B cell (primary cell): Measurements from ENCODE around the gene SLC16A12. TPM values are rescaled to one million over a fixed set of nuclear protein-coding genes. Genes with fewer than 3 reads are reported as not detected.

ENCODE experiments used
- ATAC-seq: fragments of 200-7000 bp; cut with Tn5 transposase; one replicate; pipeline ENCODE4 v1.10.0; 2021; ENCODE audit warnings: low read depth, mild to moderate bottlenecking, moderate number of reproducible peaks, moderate library complexity
- CTCF ChIA-PET: fragments of 350-600 bp; sonication (Branson Sonifier 250); formaldehyde crosslinking; loops from one replicate; lab custom pipeline; 2021; ENCODE audit warnings: antibody characterized with exemption, inconsistent platforms; lab: Charles Lee
- POLR2A ChIA-PET: fragments of 350-600 bp; sonication (Branson Sonifier 250); formaldehyde crosslinking; loops from one replicate; lab custom pipeline; 2021; ENCODE audit warnings: antibody characterized with exemption; lab: Charles Lee
- DNase-seq: peaks from one replicate; pipeline ENCODE4 v3.0.0; 2013
- H2AFZ ChIP-seq: 2 replicates; pipeline ENCODE4 v1.6.1; 2012; ENCODE audit warnings: mild to moderate bottlenecking, low read depth, low read length; ENCODE audit not compliant: insufficient read depth, poor library complexity, severe bottlenecking
- H3K27ac ChIP-seq, 2 donors: 1 replicate in 1 of 2; 2 replicates in 1 of 2; pipeline ENCODE4 v1.5.1; 2012 to 2013; ENCODE audit warnings: low read length in 2 of 2, mild to moderate bottlenecking in 2 of 2, moderate library complexity in 1 of 2
- H3K27me3 ChIP-seq, 4 experiments: fragments of 200-600 bp in 1 of 4; sonication (generic) in 1 of 4; replicated peaks in 1 of 4; 1 replicate in 2 of 4; 2 replicates in 2 of 4; pipeline versions ENCODE4 v1.6.1 to v1.7.0; 2013 to 2016; ENCODE audit warnings: low read length in 3 of 4, mild to moderate bottlenecking in 2 of 4, mixed read lengths in 1 of 4, moderate library complexity in 1 of 4; ENCODE audit not compliant: insufficient read depth in 4 of 4, control insufficient read depth in 3 of 4; ENCODE audit errors: control extremely low read depth in 1 of 4
- H3K36me3 ChIP-seq, 2 experiments: replicated peaks in 1 of 2; 1 replicate in 1 of 2; 2 replicates in 1 of 2; pipeline versions ENCODE4 v1.6.1 to v1.7.1; 2013; ENCODE audit warnings: low read length in 1 of 2; ENCODE audit not compliant: insufficient read depth in 2 of 2, control insufficient read depth in 1 of 2; ENCODE audit errors: control extremely low read depth in 1 of 2, extremely low read depth in 1 of 2
- H3K4me1 ChIP-seq, 2 donors: fragments of 200-600 bp in 1 of 2; sonication (generic) in 1 of 2; 1 replicate in 1 of 2; 2 replicates in 1 of 2; pipeline versions ENCODE4 v1.5.1 to v1.6.1; 2013 to 2017; ENCODE audit warnings: low read length in 2 of 2; ENCODE audit not compliant: control insufficient read depth in 2 of 2, insufficient read depth in 2 of 2
- H3K4me2 ChIP-seq: replicated peaks from 2 replicates; pipeline ENCODE3; 2012; ENCODE audit warnings: mild to moderate bottlenecking, low read depth, low read length; ENCODE audit not compliant: poor library complexity, severe bottlenecking
- H3K4me3 ChIP-seq, 5 experiments: fragments of 200-600 bp in 1 of 5; sonication (generic) in 1 of 5; 1 replicate in 3 of 5; 2 replicates in 2 of 5; pipeline versions ENCODE4 v1.5.1 to v1.7.0; 2011 to 2016; ENCODE audit warnings: low read length in 4 of 5, mild to moderate bottlenecking in 4 of 5, low read depth in 2 of 5, control low read depth in 1 of 5, moderate library complexity in 1 of 5; ENCODE audit not compliant: insufficient read depth in 1 of 5; ENCODE audit errors: control extremely low read depth in 1 of 5, extremely low read depth in 1 of 5
- H3K79me2 ChIP-seq: fragments of 200-600 bp; sonication (generic); one replicate; pipeline ENCODE4 v1.6.0; 2016; ENCODE audit warnings: low read length; ENCODE audit not compliant: control insufficient read depth, insufficient read depth
- H3K9ac ChIP-seq: fragments of 200-600 bp; sonication (generic); 2 replicates; pipeline ENCODE4 v1.6.1; 2017; ENCODE audit warnings: mild to moderate bottlenecking, low read length, moderate library complexity
- H3K9me3 ChIP-seq, 3 donors: one replicate each; pipeline versions ENCODE4 v1.6.1 to v1.7.1; 2013; ENCODE audit warnings: low read length in 2 of 3; ENCODE audit not compliant: control insufficient read depth in 2 of 3, insufficient read depth in 1 of 3; ENCODE audit errors: control extremely low read depth in 1 of 3
- H4K20me1 ChIP-seq: 2 replicates; pipeline ENCODE4 v1.6.0; 2012; ENCODE audit warnings: mild to moderate bottlenecking, low read length; ENCODE audit not compliant: insufficient read depth, control insufficient read depth, poor library complexity, severe bottlenecking
- H3K27ac Mint-ChIP-seq: one replicate; pipeline ENCODE4 v1.8.0; 2021; ENCODE audit warnings: mixed read lengths
- H3K27me3 Mint-ChIP-seq: one replicate; pipeline ENCODE4 v1.8.0; 2021; ENCODE audit warnings: mixed read lengths
- H3K4me1 Mint-ChIP-seq: one replicate; pipeline ENCODE4 v1.8.0; 2021; ENCODE audit warnings: mixed read lengths
- H3K4me3 Mint-ChIP-seq: one replicate; pipeline ENCODE4 v1.8.0; 2021; ENCODE audit warnings: mixed read lengths
- H3K9me3 Mint-ChIP-seq: one replicate; pipeline ENCODE4 v1.8.0; 2022; ENCODE audit warnings: mixed read lengths; ENCODE audit not compliant: insufficient read depth
- CTCF ChIP-seq: fragments of 200-600 bp; IDR thresholded peaks from one replicate; pipeline ENCODE4 v1.8.0; 2022; ENCODE audit warnings: antibody characterized with exemption, mild to moderate bottlenecking
- EZH2 ChIP-seq: IDR thresholded peaks from 2 replicates; pipeline ENCODE4 v1.6.1; 2012; ENCODE audit warnings: borderline replicate concordance, low read depth, mild to moderate bottlenecking, moderate library complexity, low read length; ENCODE audit not compliant: insufficient read depth, poor library complexity, severe bottlenecking
- WGBS: methylation state at CpG from one replicate; pipeline ENCODE4 v1.1.5; 2013; ENCODE audit warnings: missing lambda C conversion rate; ENCODE audit not compliant: insufficient coverage; 5-methylcytosine and 5-hydroxymethylcytosine counted together
- intact Hi-C: fragments of 100-400 bp; cut with micrococcal nuclease; formaldehyde crosslinking; loops from one replicate; pipeline ENCODE4 v1.10.0; 2022
- polyA plus RNA-seq: library from polyadenylated mRNA; depleted of rRNA; stranded (reverse); fragments of >200 nt; gene quantifications from 2 replicates; pipeline ENCODE4 v1.2.3, GENCODE V29; 2012
- total RNA-seq, 2 donors: library from RNA; stranded (reverse); fragments of 120-200 nt in 1 of 2; gene quantifications; 1 replicate in 1 of 2; 2 replicates in 1 of 2; pipeline versions ENCODE4 v1.2.3 to v1.2.4, GENCODE V29; 2013 to 2022

Gene SLC16A12
- total and polyA plus RNA-seq, 2 donors (not counting 1 experiment from before 2014, with no cell fraction given), result not detected

- Histone ChIP-seq H3K79me2 (no peaks in the 10 kb centered on the region), H3K27ac (no peak overlapping the region), H4K20me1 (no peaks in the 10 kb centered on the region), H3K27me3 (peaks cover 0 to 2% (median 0%) of the 10 kb centered on the region in 4 experiments), H2AFZ (no peak overlapping the region), H3K4me2 (no peak overlapping the region), H3K36me3 (no peaks in the 10 kb centered on the region), H3K9ac (no peak overlapping the region), H3K4me3 (no peak overlapping the region), H3K4me1 (peaks cover 0 to 2% of the 10 kb centered on the region in 2 donors), H3K9me3 (no peaks in the 10 kb centered on the region)
- no peak for ATAC-seq
- no peak for TF ChIP-seq CTCF
- TF ChIP-seq EZH2, result no peak
- ChIA-PET POLR2A (no interaction called here), CTCF (interaction anchor here (1.7 kb wide), 1 partner anchor 100 kb away, joined by 7 read pairs; no protein-coding TSS in a partner anchor)
- Mint-ChIP-seq H3K4me3 (no peak overlapping the region), H3K27ac (no peak overlapping the region), H3K4me1 (peaks cover 2% of the 10 kb centered on the region), H3K27me3 (peaks cover 15% of the 10 kb centered on the region), H3K9me3 (no peaks in the 10 kb centered on the region)
- 46% methylated on average over 2 of the region's 2 CpGs for WGBS
- no peak for DNase-seq
- intact Hi-C loops, result loop anchor here (5.0 kb wide), 1 partner anchor 97 kb away; no protein-coding TSS in a partner anchor
Measured at GRCh38 chr10:89465196-89465595, 70.2 kb downstream of the SLC16A12 start.

- ATAC-seq (no peak), DNase-seq (no peak)
- H3K27ac Mint-ChIP-seq, result no peak overlapping the region
- no peaks in the 10 kb centered on the region for H3K36me3 ChIP-seq
- no peak overlapping the region for H3K27ac ChIP-seq
- H3K4me3 ChIP-seq, result no peak overlapping the region
- peaks cover 23% of the 10 kb centered on the region for H3K27me3 Mint-ChIP-seq
- POLR2A ChIA-PET, result no interaction called here
- no peak overlapping the region for H3K9ac ChIP-seq
- H3K9me3 ChIP-seq, result no peaks in the 10 kb centered on the region
- peaks cover 2% of the 10 kb centered on the region for H3K4me1 Mint-ChIP-seq
- TF ChIP-seq EZH2, result no peak
- TF ChIP-seq CTCF, result no peak
- peaks cover 0 to 2% (median 1%) of the 10 kb centered on the region in 4 experiments for H3K27me3 ChIP-seq
- H3K79me2 ChIP-seq, result no peaks in the 10 kb centered on the region
- no peak overlapping the region for H3K4me3 Mint-ChIP-seq
- WGBS, result 88% methylated on average over 4 of the region's 6 CpGs
- H4K20me1 ChIP-seq, result no peaks in the 10 kb centered on the region
- CTCF ChIA-PET, result no interaction called here
- H2AFZ ChIP-seq, result no peak overlapping the region
- no peak overlapping the region for H3K4me2 ChIP-seq
- H3K4me1 ChIP-seq, result peaks cover 0 to 2% of the 10 kb centered on the region in 2 donors
- intact Hi-C loops, result no loop called here
- no peaks in the 10 kb centered on the region for H3K9me3 Mint-ChIP-seq
Measured at GRCh38 chr10:89463846-89464537, 71.4 kb downstream of the SLC16A12 start.
